Measurements from ENCODE around the gene COMT.
"Not testable (repeated sequence)": the region's sequence is repeated elsewhere in the genome, so short reads cannot be mapped to it uniquely, and the experiment has no call there.

DNA sequence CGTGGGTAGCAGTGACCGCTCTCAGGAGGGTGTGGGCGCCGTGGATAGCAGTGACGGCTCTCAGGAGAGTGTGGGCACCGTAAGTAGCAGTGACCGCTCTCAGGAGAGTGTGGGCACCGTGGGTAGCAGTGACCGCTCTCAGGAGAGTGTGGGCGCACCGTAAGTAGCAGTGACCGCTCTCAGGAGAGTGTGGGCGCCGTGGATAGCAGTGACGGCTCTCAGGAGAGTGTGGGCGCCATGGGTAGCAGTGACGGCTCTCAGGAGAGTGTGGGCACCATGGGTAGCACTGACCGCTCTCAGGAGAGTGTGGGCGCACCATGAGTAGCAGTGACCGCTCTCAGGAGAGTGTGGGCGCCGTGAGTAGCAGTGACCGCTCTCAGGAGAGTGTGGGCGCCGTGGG, 34.7 kb upstream of the COMT start:
- TF ChIP-seq, protein P1, sequence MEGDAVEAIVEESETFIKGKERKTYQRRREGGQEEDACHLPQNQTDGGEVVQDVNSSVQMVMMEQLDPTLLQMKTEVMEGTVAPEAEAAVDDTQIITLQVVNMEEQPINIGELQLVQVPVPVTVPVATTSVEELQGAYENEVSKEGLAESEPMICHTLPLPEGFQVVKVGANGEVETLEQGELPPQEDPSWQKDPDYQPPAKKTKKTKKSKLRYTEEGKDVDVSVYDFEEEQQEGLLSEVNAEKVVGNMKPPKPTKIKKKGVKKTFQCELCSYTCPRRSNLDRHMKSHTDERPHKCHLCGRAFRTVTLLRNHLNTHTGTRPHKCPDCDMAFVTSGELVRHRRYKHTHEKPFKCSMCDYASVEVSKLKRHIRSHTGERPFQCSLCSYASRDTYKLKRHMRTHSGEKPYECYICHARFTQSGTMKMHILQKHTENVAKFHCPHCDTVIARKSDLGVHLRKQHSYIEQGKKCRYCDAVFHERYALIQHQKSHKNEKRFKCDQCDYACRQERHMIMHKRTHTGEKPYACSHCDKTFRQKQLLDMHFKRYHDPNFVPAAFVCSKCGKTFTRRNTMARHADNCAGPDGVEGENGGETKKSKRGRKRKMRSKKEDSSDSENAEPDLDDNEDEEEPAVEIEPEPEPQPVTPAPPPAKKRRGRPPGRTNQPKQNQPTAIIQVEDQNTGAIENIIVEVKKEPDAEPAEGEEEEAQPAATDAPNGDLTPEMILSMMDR (IDR thresholded peaks at IDR 0.05 in 2 of 3, conservative IDR thresholded peaks at IDR 0.05 in 1 of 3; ENCODE audit: borderline replicate concordance in 1 of 3, insufficient read depth in 1 of 3, low read depth in 2 of 3, low read length in 2 of 3), result not testable (repeated sequence)
- not testable (repeated sequence) for TF ChIP-seq POLR2A (IDR thresholded peaks at IDR 0.05; ENCODE audit: borderline replicate concordance, extremely low read depth, insufficient read depth, insufficient read length); EZH2 (IDR thresholded peaks at IDR 0.05); RAD21 (IDR thresholded peaks at IDR 0.05; ENCODE audit: low read depth); JUND (IDR thresholded peaks at IDR 0.05); POLR2AphosphoS5 (IDR thresholded peaks at IDR 0.05; ENCODE audit: low read depth, low read length); EZH2phosphoT487 (IDR thresholded peaks at IDR 0.05; ENCODE audit: borderline replicate concordance); YY1 (IDR thresholded peaks at IDR 0.05; ENCODE audit: extremely low read depth, insufficient replicate concordance, low read depth, low read length); CEBPB (IDR thresholded peaks at IDR 0.05; ENCODE audit: low read depth); SIN3A (IDR thresholded peaks at IDR 0.05; ENCODE audit: low read depth)
- TF ChIP-seq, protein P2, sequence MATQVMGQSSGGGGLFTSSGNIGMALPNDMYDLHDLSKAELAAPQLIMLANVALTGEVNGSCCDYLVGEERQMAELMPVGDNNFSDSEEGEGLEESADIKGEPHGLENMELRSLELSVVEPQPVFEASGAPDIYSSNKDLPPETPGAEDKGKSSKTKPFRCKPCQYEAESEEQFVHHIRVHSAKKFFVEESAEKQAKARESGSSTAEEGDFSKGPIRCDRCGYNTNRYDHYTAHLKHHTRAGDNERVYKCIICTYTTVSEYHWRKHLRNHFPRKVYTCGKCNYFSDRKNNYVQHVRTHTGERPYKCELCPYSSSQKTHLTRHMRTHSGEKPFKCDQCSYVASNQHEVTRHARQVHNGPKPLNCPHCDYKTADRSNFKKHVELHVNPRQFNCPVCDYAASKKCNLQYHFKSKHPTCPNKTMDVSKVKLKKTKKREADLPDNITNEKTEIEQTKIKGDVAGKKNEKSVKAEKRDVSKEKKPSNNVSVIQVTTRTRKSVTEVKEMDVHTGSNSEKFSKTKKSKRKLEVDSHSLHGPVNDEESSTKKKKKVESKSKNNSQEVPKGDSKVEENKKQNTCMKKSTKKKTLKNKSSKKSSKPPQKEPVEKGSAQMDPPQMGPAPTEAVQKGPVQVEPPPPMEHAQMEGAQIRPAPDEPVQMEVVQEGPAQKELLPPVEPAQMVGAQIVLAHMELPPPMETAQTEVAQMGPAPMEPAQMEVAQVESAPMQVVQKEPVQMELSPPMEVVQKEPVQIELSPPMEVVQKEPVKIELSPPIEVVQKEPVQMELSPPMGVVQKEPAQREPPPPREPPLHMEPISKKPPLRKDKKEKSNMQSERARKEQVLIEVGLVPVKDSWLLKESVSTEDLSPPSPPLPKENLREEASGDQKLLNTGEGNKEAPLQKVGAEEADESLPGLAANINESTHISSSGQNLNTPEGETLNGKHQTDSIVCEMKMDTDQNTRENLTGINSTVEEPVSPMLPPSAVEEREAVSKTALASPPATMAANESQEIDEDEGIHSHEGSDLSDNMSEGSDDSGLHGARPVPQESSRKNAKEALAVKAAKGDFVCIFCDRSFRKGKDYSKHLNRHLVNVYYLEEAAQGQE (IDR thresholded peaks at IDR 0.05; ENCODE audit: low read depth), result not testable (repeated sequence)
- TF ChIP-seq, protein P3, sequence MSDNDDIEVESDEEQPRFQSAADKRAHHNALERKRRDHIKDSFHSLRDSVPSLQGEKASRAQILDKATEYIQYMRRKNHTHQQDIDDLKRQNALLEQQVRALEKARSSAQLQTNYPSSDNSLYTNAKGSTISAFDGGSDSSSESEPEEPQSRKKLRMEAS (IDR thresholded peaks at IDR 0.05), result not testable (repeated sequence)
- TF ChIP-seq, protein P4, sequence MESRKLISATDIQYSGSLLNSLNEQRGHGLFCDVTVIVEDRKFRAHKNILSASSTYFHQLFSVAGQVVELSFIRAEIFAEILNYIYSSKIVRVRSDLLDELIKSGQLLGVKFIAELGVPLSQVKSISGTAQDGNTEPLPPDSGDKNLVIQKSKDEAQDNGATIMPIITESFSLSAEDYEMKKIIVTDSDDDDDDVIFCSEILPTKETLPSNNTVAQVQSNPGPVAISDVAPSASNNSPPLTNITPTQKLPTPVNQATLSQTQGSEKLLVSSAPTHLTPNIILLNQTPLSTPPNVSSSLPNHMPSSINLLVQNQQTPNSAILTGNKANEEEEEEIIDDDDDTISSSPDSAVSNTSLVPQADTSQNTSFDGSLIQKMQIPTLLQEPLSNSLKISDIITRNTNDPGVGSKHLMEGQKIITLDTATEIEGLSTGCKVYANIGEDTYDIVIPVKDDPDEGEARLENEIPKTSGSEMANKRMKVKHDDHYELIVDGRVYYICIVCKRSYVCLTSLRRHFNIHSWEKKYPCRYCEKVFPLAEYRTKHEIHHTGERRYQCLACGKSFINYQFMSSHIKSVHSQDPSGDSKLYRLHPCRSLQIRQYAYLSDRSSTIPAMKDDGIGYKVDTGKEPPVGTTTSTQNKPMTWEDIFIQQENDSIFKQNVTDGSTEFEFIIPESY (IDR thresholded peaks at IDR 0.05; ENCODE audit: extremely low read depth, insufficient replicate concordance, low read length), result not testable (repeated sequence)
- TF ChIP-seq, protein P5, sequence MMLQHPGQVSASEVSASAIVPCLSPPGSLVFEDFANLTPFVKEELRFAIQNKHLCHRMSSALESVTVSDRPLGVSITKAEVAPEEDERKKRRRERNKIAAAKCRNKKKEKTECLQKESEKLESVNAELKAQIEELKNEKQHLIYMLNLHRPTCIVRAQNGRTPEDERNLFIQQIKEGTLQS (IDR thresholded peaks at IDR 0.05), result not testable (repeated sequence)
